DMS79 treated with DMSO at 0.1 percent for 48 hours (cell line): ENCODE data around the gene BEND4.

Experiments used
- DNase-seq: peaks from one replicate; lab custom pipeline; 2025; lab: John Stamatoyannopoulos, UW

Gene BEND4

DNA sequence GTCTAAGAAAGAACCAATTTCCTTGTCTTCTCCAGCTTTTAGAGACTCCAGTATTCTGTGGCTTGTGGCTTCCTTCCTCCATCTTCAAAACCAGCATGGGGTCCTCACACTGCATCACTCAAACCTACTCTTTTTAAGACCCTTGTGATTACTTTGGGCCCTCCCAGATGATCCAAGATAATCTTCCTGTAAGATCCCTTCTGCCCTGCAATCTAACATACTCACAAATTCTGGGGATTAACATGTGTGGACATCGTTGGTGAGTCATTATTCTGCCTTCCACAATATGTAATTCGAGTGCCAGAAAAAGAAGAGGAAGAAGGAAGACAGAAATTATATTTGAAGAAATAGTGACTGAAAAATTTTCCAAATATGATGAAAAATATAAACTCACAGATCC is 47.9 kb downstream of the BEND4 start:
- no peak for DNase-seq

GRCh38 chr4:42101446-42101975 is 50.9 kb downstream of the BEND4 start:
- DNase-seq, result no peak

GRCh38 chr4:42088386-42088785 is 64.1 kb downstream of the BEND4 start:
- DNase-seq, result no peak

DNA sequence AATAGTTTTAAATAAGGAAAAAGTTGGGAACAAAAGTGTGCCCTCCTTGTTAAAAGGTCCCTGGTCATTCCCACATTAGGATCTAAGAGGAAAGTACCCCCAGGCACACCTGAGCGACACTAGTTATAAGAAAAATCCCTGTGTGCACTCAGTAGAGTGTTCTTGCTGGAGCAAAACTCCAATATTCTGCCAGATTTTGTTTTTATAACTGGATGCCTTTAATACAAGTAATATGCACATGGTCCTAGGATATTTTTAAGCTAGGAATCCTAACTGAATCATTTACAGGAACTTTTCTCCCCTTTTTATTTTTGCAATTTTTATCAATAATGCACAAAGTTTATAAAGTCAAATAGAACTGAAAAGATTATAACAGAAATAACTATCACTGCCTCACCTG is 68.6 kb downstream of the BEND4 start:
- DNase-seq, result no peak

DNA sequence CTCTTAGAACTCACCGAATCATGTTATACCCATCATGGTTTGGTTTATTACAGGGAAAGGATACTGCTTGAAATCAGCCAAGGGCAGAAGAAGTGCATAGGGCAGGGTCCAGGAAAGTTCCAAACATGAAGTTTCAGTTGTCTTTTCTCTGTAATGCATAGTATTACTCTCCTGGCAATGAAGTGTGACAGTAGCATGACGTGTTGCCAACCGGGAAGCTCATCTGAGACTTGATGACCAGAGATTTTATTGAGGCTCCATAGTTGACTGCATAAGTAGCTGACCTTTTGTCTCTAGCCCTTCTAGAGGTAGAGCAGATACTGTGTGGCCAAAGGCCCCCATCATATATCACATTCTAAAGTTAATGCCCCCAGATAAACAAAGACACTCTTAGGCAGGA is 72.1 kb downstream of the BEND4 start:
- no peak for DNase-seq

DNA sequence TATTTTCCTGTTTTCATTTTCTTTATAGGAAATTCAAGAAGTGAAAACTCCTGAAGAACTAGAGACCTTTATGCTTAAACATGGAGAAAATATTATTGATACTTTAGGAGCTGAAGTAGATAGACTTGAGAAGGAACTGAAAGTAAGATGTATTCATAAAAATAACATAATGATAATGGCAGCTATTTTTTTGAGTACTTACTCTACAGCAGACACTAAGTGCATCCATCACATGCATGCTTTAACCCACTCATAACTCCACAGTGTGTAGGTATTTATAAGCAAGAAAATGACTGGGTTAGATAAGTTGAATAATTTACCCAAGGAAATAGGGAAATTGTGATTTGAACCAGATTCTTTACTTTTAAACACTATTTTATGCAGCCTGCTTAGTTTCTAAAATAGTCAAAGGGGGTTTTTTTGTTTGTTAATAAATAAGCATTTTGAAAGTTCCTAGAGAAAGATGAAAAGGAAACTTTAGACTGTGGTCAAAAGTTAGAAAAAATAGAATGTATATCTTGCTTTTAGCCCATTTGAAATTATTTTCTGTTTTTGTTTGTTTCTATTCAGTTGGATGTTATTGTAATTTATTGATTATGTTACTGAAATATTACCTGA is 74.2 kb downstream of the BEND4 start:
- no peak for DNase-seq

- DNase-seq, result no peak
Observed at GRCh38 chr4:42074294-42074693, 78.2 kb downstream of the BEND4 start.

DNA sequence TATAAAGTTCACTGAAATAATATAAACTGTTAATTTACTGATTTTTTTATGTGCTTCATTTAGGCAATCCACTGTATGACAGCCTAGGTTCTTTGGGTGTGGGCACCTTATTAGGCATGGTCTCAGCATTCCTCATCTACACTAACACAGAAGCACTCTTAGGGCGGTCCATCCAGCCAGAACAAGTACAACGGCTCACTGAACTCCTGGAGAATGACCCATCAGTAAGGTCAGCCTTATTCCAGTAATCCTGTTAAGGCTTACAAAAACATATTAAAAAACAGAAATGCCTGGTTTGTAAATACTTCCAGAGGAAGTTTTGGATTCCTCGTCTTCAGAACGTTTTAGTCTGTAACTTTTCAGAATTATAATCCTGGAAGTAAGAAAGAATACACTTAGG is 82.0 kb downstream of the BEND4 start:
- no peak for DNase-seq

DNA sequence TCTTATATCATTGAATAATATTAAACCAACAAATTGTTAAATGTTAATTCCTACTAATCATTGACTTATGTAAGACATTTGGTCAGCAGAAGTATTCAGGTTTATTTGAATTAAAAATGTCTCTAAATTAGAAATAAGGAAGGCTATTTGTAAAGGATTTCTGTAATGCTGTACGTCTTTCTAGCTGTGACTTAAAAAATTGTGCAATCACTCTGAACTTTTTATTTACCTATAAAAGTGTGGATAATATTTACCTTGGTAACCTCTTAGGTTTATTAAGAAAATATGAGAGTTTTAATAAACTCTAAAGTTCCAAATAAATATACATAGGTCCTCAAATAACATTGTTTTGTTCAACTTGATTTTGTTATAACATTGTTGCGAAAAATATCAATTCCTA is 85.2 kb downstream of the BEND4 start:
- no peak for DNase-seq

DNA sequence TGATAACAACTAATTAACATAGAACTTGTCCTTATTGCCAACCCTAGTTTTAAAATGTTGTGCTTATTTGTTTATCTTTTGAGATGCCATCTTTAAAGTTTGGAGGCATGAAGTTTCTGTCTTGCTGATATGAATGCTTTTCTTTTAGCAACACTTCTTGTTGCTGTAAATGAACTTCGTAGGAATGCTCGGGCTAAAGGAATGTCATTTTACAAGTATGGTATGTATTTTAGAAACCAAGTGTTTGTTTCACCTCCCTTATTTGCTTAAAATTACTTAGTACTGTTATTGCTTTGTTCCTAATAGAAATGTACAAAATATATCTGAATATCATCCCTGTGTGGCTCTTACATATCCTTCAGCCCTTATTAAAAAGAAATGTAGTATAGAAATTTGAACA is 86.1 kb downstream of the BEND4 start:
- DNase-seq, result no peak
